ENCODE measurements around the gene C1QTNF9B. TPM values are rescaled to one million over a fixed set of nuclear protein-coding genes. Genes with fewer than 3 reads are reported as not detected.
A peak's percentile ranks its signal among the peaks of the same experiment; 100 is the strongest.

The C1QTNF9B gene
- total and polyA plus RNA-seq, 2 donors (not counting 1 experiment from before 2014, with no cell fraction given): not detected

DNA sequence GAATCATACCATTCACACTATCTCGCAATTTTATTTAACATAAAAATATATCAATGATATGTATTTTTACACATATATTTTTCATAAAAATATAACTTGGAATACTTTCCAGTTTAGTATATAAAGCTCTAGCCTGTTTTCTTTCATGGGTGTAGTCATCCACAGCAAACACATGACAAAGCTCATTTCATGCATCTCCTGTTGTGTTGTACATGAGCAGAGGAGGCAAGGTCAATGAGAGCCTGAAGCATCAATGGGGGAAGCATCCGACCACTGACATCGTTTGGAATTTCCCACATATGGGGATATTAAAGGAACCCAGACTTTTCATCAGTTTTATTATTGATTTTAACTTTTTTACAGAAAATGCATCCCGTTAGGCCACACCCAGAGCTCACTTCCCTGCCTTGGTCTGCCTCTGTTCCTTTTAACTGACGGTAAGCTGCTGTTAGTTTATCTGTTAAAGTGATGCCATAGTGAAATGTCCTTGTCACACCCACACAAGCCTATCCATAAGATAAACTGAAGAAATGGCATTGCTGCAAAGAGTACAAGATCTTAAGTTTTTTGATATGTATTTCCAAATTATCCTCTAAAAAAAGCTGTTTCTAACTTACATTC, 52.1 kb downstream of the C1QTNF9B start:
- no peak for TF ChIP-seq CTCF (IDR thresholded peaks at IDR 0.05)
- TF ChIP-seq EZH2 (IDR thresholded peaks at IDR 0.05; ENCODE audit: borderline replicate concordance, insufficient read depth, low read depth, low read length, poor library complexity, severe bottlenecking): no peak
- Histone ChIP-seq H3K36me3 (replicated peaks in 1 of 2; ENCODE audit: control extremely low read depth in 1 of 2, control insufficient read depth in 1 of 2, extremely low read depth in 1 of 2, insufficient read depth in 2 of 2, low read length in 1 of 2) (peaks cover 0 to 4% of the 10 kb centered on the region in 2 experiments), H3K9me3 (ENCODE audit: control extremely low read depth in 1 of 3, control insufficient read depth in 2 of 3, insufficient read depth in 1 of 3, low read length in 2 of 3) (no peaks in the 10 kb centered on the region), H3K9ac (ENCODE audit: low read length) (no peak overlapping the region), H4K20me1 (ENCODE audit: control insufficient read depth, insufficient read depth, low read length, poor library complexity, severe bottlenecking) (peaks cover 4% of the 10 kb centered on the region), H3K27me3 (replicated peaks in 1 of 4; ENCODE audit: control extremely low read depth in 1 of 4, control insufficient read depth in 3 of 4, insufficient read depth in 4 of 4, low read length in 3 of 4) (no peaks in the 10 kb centered on the region), H2AFZ (ENCODE audit: insufficient read depth, low read depth, low read length, poor library complexity, severe bottlenecking) (no peak overlapping the region), H3K4me1 (ENCODE audit: control insufficient read depth in 2 of 2, insufficient read depth in 2 of 2, low read length in 2 of 2) (peaks cover 45 to 48% of the 10 kb centered on the region in 2 donors), H3K27ac (ENCODE audit: low read length in 2 of 2) (no peak overlapping the region), H3K4me2 (replicated peaks; ENCODE audit: low read depth, low read length, poor library complexity, severe bottlenecking) (peak overlapping the region; percentile 57), H3K4me3 (ENCODE audit: control extremely low read depth in 1 of 5, extremely low read depth in 1 of 5, insufficient read depth in 1 of 5, low read depth in 2 of 5, low read length in 4 of 5) (peak overlapping the region in 1 of 5 experiments; percentile 26), H3K79me2 (ENCODE audit: control insufficient read depth, insufficient read depth, low read length) (no peaks in the 10 kb centered on the region)
- POLR2A ChIA-PET: interaction anchor here (0.7 kb wide), 1 partner anchor 370 kb away, joined by 3 read pairs; no protein-coding TSS in a partner anchor
- no peak overlapping the region for H3K27ac Mint-ChIP-seq
- no peaks in the 10 kb centered on the region for H3K27me3 Mint-ChIP-seq
- H3K4me1 Mint-ChIP-seq: peaks cover 53% of the 10 kb centered on the region
- ATAC-seq (ENCODE audit: low read depth): no peak
- CTCF ChIA-PET: interaction anchor here (0.6 to 2.0 kb wide), 3 partner anchors 34 to 104 kb away, joined by 3 to 8 read pairs (median 3); no protein-coding TSS in a partner anchor
- intact Hi-C loops (cut with micrococcal nuclease): loop anchor here (2.0 kb wide), 1 partner anchor 38 kb away; no protein-coding TSS in a partner anchor
- H3K9me3 Mint-ChIP-seq (ENCODE audit: insufficient read depth): no peaks in the 10 kb centered on the region
- peak; percentile 16 for DNase-seq
- peak overlapping the region; percentile 56 for H3K4me3 Mint-ChIP-seq
- no CpG with 5 or more reads among the region's 5 CpGs for WGBS (ENCODE audit: insufficient coverage)

DNA sequence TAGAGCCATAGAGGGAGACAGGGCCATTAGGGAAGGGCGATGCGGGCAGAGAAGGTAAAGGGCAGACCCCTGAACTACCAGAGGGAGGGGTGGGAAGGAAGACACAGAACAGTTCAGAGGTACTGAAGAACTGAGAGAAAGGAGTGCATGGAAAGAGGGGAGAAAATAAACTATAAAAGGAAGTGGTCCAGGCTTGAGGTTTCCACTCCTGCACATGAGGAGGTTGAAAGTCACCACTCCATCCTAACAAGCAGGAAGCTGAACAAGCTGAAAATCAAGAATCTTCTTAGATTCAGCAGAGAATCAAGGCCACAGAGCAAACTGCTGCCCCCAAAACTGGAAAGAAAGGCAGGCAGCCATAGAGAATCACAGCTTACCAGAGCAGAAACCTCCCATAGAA, 53.2 kb downstream of the C1QTNF9B start:
- intact Hi-C loops (cut with micrococcal nuclease): loop anchor here (2.0 kb wide), 1 partner anchor 37 kb away; no protein-coding TSS in a partner anchor
- no peaks in the 10 kb centered on the region for H3K9me3 Mint-ChIP-seq (ENCODE audit: insufficient read depth)
- no peaks in the 10 kb centered on the region for H3K27me3 ChIP-seq (replicated peaks in 1 of 4; ENCODE audit: control extremely low read depth in 1 of 4, control insufficient read depth in 3 of 4, insufficient read depth in 4 of 4, low read length in 3 of 4)
- peaks cover 4% of the 10 kb centered on the region for H4K20me1 ChIP-seq (ENCODE audit: control insufficient read depth, insufficient read depth, low read length, poor library complexity, severe bottlenecking)
- ATAC-seq (ENCODE audit: low read depth) (no peak), DNase-seq (no peak)
- H3K36me3 ChIP-seq (replicated peaks in 1 of 2; ENCODE audit: control extremely low read depth in 1 of 2, control insufficient read depth in 1 of 2, extremely low read depth in 1 of 2, insufficient read depth in 2 of 2, low read length in 1 of 2): peaks cover 0 to 4% of the 10 kb centered on the region in 2 experiments
- H3K27ac Mint-ChIP-seq: no peak overlapping the region
- POLR2A ChIA-PET: no interaction called here
- no peaks in the 10 kb centered on the region for H3K27me3 Mint-ChIP-seq
- no peak overlapping the region for H3K4me3 Mint-ChIP-seq
- no peak overlapping the region for H3K27ac ChIP-seq (ENCODE audit: low read length in 2 of 2)
- peaks cover 43 to 45% of the 10 kb centered on the region in 2 donors for H3K4me1 ChIP-seq (ENCODE audit: control insufficient read depth in 2 of 2, insufficient read depth in 2 of 2, low read length in 2 of 2)
- CTCF ChIA-PET: interaction anchor here (1.4 to 2.0 kb wide), 2 partner anchors 33 to 103 kb away, joined by 3 to 8 read pairs; no protein-coding TSS in a partner anchor
- 100% methylated on average over 2 of the region's 2 CpGs for WGBS (ENCODE audit: insufficient coverage)
- H3K4me3 ChIP-seq (ENCODE audit: control extremely low read depth in 1 of 5, extremely low read depth in 1 of 5, insufficient read depth in 1 of 5, low read depth in 2 of 5, low read length in 4 of 5): no peak overlapping the region
- H3K79me2 ChIP-seq (ENCODE audit: control insufficient read depth, insufficient read depth, low read length): no peaks in the 10 kb centered on the region
- no peak overlapping the region for H3K9ac ChIP-seq (ENCODE audit: low read length)
- no peak overlapping the region for H3K4me2 ChIP-seq (replicated peaks; ENCODE audit: low read depth, low read length, poor library complexity, severe bottlenecking)
- H3K9me3 ChIP-seq (ENCODE audit: control extremely low read depth in 1 of 3, control insufficient read depth in 2 of 3, insufficient read depth in 1 of 3, low read length in 2 of 3): no peaks in the 10 kb centered on the region
- TF ChIP-seq EZH2 (IDR thresholded peaks at IDR 0.05; ENCODE audit: borderline replicate concordance, insufficient read depth, low read depth, low read length, poor library complexity, severe bottlenecking) (no peak), CTCF (IDR thresholded peaks at IDR 0.05) (no peak)
- H2AFZ ChIP-seq (ENCODE audit: insufficient read depth, low read depth, low read length, poor library complexity, severe bottlenecking): no peak overlapping the region
- peaks cover 50% of the 10 kb centered on the region for H3K4me1 Mint-ChIP-seq
